ENCODE results near the gene MAVS. TPM values are rescaled to one million over a fixed set of nuclear protein-coding genes. Genes with fewer than 3 reads are reported as not detected.

Gene MAVS
- total and polyA plus RNA-seq, 12 donors: 17.5 to 48.7 (median 44.2) TPM

DNA sequence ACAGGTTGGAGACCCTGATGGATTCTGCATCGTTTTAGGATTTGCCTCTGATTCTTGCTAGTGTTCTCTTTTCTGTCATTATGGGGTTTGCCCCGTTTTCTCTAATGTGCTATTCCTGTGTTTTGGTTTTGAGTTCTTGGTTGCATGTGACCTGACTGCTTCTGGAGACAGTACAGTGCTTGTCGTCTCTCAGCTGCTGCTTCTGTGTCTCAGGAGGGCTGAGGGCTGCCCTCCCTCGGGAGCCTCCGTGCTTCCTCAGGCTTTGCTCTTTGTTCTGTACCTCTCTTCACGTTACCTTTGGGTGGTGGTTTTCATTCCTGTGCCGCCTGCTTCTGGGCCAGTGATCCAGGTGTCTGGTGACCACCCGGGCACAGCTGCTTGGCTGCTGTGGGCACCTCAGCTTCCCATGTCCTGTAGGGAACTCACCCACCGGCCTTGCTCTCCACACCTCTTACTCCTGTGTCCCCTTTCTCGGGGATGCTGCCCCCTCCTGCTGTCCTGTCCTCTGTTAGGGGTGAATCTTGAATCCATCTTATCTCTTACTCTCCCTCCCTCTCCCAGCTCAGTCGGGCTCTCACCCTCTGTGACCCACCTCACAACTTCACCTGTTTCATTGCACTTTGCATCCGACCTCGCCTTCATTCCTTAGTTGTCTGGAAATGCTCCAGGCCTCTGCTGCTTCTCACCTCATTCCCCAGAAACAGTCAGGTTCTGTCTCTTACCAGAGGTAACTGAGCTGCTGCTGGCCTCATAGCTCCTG is 75.8 kb downstream of the MAVS start:
- TF ChIP-seq, protein P1, sequence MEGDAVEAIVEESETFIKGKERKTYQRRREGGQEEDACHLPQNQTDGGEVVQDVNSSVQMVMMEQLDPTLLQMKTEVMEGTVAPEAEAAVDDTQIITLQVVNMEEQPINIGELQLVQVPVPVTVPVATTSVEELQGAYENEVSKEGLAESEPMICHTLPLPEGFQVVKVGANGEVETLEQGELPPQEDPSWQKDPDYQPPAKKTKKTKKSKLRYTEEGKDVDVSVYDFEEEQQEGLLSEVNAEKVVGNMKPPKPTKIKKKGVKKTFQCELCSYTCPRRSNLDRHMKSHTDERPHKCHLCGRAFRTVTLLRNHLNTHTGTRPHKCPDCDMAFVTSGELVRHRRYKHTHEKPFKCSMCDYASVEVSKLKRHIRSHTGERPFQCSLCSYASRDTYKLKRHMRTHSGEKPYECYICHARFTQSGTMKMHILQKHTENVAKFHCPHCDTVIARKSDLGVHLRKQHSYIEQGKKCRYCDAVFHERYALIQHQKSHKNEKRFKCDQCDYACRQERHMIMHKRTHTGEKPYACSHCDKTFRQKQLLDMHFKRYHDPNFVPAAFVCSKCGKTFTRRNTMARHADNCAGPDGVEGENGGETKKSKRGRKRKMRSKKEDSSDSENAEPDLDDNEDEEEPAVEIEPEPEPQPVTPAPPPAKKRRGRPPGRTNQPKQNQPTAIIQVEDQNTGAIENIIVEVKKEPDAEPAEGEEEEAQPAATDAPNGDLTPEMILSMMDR (IDR thresholded peaks at IDR 0.05): no peak

DNA sequence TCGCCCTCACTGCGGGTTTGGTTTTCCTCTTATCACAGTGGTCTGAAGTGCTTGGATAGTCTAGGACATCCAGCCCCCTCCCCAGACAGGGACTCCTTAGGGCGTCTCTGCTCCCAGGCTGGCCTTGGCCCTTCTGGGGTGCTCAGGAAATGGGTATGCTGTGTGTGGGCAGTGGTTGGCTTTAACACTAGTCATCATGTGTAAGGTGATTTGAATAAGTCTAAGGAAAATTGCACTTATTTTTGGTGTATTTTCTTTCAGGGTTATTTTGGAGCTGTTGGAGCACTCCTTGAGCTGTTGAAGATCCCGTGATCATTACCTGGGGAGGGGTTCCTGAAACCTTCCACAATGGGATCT is 76.3 kb downstream of the MAVS start:
- ATAC-seq: no peak
- intact Hi-C loops (cut with DNase I): no loop called here
- no peaks in the 10 kb centered on the region for H3K27me3 ChIP-seq
- 82 to 85% methylated on average over 4 of the region's 4 CpGs for WGBS, 2 donors
- H3K4me3 ChIP-seq: no peak overlapping the region
- no peaks in the 10 kb centered on the region for H3K9me3 ChIP-seq
- peaks cover 0 to 65% (median 21%) of the 10 kb centered on the region in 9 donors for H3K4me1 ChIP-seq
- DNase-seq: no peak
- H3K36me3 ChIP-seq: peaks cover 0 to 82% (median 4%) of the 10 kb centered on the region in 9 donors
- no peak overlapping the region for H3K27ac ChIP-seq
- TF ChIP-seq, protein P1 (IDR thresholded peaks at IDR 0.05): no peak

More for the DNA sequence above, 75.8 kb downstream of the MAVS start:
- Histone ChIP-seq H3K27ac (no peak overlapping the region), H3K36me3 (peaks cover 0 to 84% (median 4%) of the 10 kb centered on the region in 9 donors), H3K4me3 (no peak overlapping the region), H3K27me3 (no peaks in the 10 kb centered on the region), H3K9me3 (no peaks in the 10 kb centered on the region), H3K4me1 (peaks cover 0 to 59% (median 16%) of the 10 kb centered on the region in 9 donors)
- ATAC-seq: no peak
- intact Hi-C loops (cut with DNase I): no loop called here
- DNase-seq: no peak
- WGBS, 2 donors: 55 to 67% methylated on average over 13 of the region's 13 CpGs

DNA sequence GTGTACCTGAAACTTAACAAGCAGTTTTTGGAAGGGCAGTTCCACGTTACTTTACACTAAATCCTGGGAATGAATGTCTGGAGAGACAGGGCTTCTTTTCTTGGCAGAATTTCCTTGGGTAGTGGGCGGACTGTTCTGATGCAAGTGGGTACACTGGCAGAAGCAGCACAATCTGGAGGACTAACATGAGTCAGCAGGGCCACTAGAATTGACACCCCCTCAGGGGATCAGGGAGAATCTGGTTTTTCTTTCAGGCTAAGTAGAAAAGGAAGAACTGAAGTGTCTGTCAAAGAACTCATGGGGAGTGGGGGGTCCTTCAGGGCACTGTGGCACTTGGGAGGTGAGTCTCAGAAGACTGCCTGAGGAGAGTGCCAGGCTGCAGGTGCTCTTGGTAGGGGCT is 77.2 kb downstream of the MAVS start:
- Histone ChIP-seq H3K4me3 (no peak overlapping the region), H3K27me3 (no peaks in the 10 kb centered on the region), H3K4me1 (peaks cover 0 to 73% (median 27%) of the 10 kb centered on the region in 9 donors), H3K27ac (peak overlapping the region in 1 of 10 donors; percentile 8), H3K9me3 (no peaks in the 10 kb centered on the region), H3K36me3 (peaks cover 0 to 73% (median 4%) of the 10 kb centered on the region in 9 donors)
- no peak for DNase-seq
- 79 to 90% methylated on average over 2 of the region's 2 CpGs for WGBS, 2 donors
- intact Hi-C loops (cut with DNase I): no loop called here
- no peak for ATAC-seq
- TF ChIP-seq, protein P1 (IDR thresholded peaks at IDR 0.05): no peak

DNA sequence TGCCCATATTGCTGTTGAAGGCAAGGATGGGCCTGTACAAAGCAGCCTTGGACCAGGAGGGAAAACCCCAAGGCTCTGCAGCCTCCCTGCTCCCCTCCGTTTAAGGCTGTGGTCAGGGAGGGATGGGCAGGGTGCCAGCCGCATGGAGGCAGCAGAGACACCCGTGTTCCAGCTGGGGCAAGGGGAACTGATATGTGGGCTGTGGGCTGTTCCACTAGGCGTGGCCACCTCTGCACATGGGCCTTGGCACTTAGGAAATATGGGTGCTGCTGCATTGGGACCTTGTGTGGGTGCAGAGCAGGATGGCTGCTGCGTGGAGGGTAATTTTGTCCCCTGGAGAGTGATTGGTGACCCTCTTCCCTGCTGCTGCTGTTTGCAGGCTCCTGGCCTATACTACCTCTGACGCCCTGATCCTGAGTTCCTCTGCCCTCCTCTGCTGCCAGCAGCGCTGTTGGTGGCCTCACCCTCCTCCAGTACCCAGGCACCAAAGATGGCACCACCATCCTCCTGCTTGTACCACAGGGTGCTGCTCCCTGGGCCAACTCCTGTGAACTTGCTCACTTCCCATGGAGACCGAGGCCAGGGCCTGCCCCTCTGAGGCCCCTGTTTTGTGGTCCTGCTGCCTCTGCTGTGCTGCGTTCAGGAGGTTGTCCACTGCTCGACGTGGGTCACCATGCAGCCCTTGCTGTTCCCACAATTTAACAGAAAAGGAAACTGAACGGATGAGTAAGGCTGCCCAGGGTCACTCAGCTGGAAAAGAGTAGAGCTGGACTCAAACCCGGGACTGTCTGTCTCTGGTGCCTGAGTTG is 77.9 kb downstream of the MAVS start:
- H3K4me1 ChIP-seq: peaks cover 0 to 77% (median 30%) of the 10 kb centered on the region in 9 donors
- ATAC-seq: peak in 5 of 8 donors; percentile 23 to 56 (median 36)
- no peak overlapping the region for H3K4me3 ChIP-seq
- no peaks in the 10 kb centered on the region for H3K27me3 ChIP-seq
- peaks cover 0 to 66% (median 4%) of the 10 kb centered on the region in 9 donors for H3K36me3 ChIP-seq
- H3K27ac ChIP-seq: peak overlapping the region in 1 of 10 donors; percentile 8
- WGBS, 2 donors: 70% methylated on average over 13 of the region's 13 CpGs
- DNase-seq: peak in 1 of 2 donors; percentile 61
- no peaks in the 10 kb centered on the region for H3K9me3 ChIP-seq
- TF ChIP-seq, protein P1 (IDR thresholded peaks at IDR 0.05): peak in 2 of 9 donors; percentile 5 to 13
- intact Hi-C loops (cut with DNase I): no loop called here
